Activated gamma-delta T cell treated with Interleukin-2 at 50 U/mL for 16 hours (primary cell): Measurements from ENCODE around the gene PAWR.
"Not testable (repeated sequence)": the region's sequence is repeated elsewhere in the genome, so short reads cannot be mapped to it uniquely, and the experiment has no call there.

ENCODE experiments used
- DNase-seq: peaks from one replicate; pipeline ENCODE4 v3.0.0-alpha.2; 2020

PAWR gene

GRCh38 chr12:79585147-79585546 lies 105.6 kb downstream of the PAWR start:
- no peak for DNase-seq

- no peak for DNase-seq
Observed at GRCh38 chr12:79573820-79574219, 116.9 kb downstream of the PAWR start.

GRCh38 chr12:79569679-79570078 lies 121.1 kb downstream of the PAWR start:
- no peak for DNase-seq

GRCh38 chr12:79567175-79567563 lies 123.6 kb downstream of the PAWR start:
- DNase-seq: no peak

GRCh38 chr12:79566452-79567174 lies 124.2 kb downstream of the PAWR start:
- no peak for DNase-seq

- DNase-seq: not testable (repeated sequence)
Observed at GRCh38 chr12:79564727-79565350, 125.9 kb downstream of the PAWR start.

- no peak for DNase-seq
Observed at GRCh38 chr12:79563021-79563740, 127.6 kb downstream of the PAWR start.

- DNase-seq: no peak
Observed at GRCh38 chr12:79561401-79562132, 129.2 kb downstream of the PAWR start.

- no peak for DNase-seq
Observed at GRCh38 chr12:79560225-79560889, 130.4 kb downstream of the PAWR start.

- DNase-seq: no peak
Observed at GRCh38 chr12:79559591-79559990, 131.2 kb downstream of the PAWR start.

GRCh38 chr12:79558924-79559469 lies 131.8 kb downstream of the PAWR start:
- DNase-seq: no peak

- no peak for DNase-seq
Observed at GRCh38 chr12:79557690-79558315, 133.0 kb downstream of the PAWR start.

GRCh38 chr12:79555028-79555925 lies 135.5 kb downstream of the PAWR start:
- DNase-seq: no peak

- no peak for DNase-seq
Observed at GRCh38 chr12:79553863-79554574, 136.7 kb downstream of the PAWR start.

- DNase-seq: no peak
Observed at GRCh38 chr12:79552192-79552591, 138.6 kb downstream of the PAWR start.

GRCh38 chr12:79549531-79550271 lies 141.1 kb downstream of the PAWR start:
- no peak for DNase-seq

- no peak for DNase-seq
Observed at GRCh38 chr12:79548610-79548924, 142.2 kb downstream of the PAWR start.

- no peak for DNase-seq
Observed at GRCh38 chr12:79547735-79548609, 142.8 kb downstream of the PAWR start.
